ENCODE results near the gene ZBTB32. TPM values are rescaled to one million over a fixed set of nuclear protein-coding genes. Genes with fewer than 3 reads are reported as not detected.

The ZBTB32 gene
- total RNA-seq, 2 donors from 2014 or later, result not detected

GRCh38 chr19:35710784-35711723, 6.7 kb downstream of the ZBTB32 start:
- no peak overlapping the region for H3K4me3 ChIP-seq (ENCODE audit: low read length)
- H3K4me1 Mint-ChIP-seq, result peaks cover 7% of the 10 kb centered on the region
- H3K9me3 ChIP-seq (ENCODE audit: control insufficient read depth, low read length), result no peaks in the 10 kb centered on the region
- peaks cover 3% of the 10 kb centered on the region for H3K27me3 Mint-ChIP-seq (ENCODE audit: insufficient read depth)
- TF ChIP-seq CTCF (conservative IDR thresholded peaks at IDR 0.05), result no peak
- H3K36me3 Mint-ChIP-seq (ENCODE audit: low read depth), result no peaks in the 10 kb centered on the region
- peaks cover 6% of the 10 kb centered on the region for H3K4me1 ChIP-seq (ENCODE audit: control insufficient read depth, insufficient read depth, low read length)
- H3K9ac ChIP-seq (ENCODE audit: extremely low read depth, low read length, poor library complexity, severe bottlenecking), result no peak overlapping the region
- no peaks in the 10 kb centered on the region for H3K27me3 ChIP-seq (ENCODE audit: control insufficient read depth, insufficient read depth, low read length, poor library complexity, severe bottlenecking)
- H3K4me3 Mint-ChIP-seq, result no peak overlapping the region
- H3K27ac ChIP-seq (ENCODE audit: low read depth, low read length), result no peak overlapping the region
- 40 to 60% methylated on average over 4 to 13 of the region's 13 CpGs for WGBS, 2 experiments (ENCODE audit: insufficient coverage in 1 of 2, insufficient read length in 1 of 2)
- H3K36me3 ChIP-seq (ENCODE audit: control insufficient read depth, insufficient read depth, low read length), result no peaks in the 10 kb centered on the region
- DNase-seq, result no peak
- no peak overlapping the region for H3K27ac Mint-ChIP-seq
- no peaks in the 10 kb centered on the region for H3K9me3 Mint-ChIP-seq

GRCh38 chr19:35712567-35713505, 8.5 kb downstream of the ZBTB32 start:
- Histone ChIP-seq H3K27me3 (ENCODE audit: control insufficient read depth, insufficient read depth, low read length, poor library complexity, severe bottlenecking) (no peaks in the 10 kb centered on the region), H3K4me1 (ENCODE audit: control insufficient read depth, insufficient read depth, low read length) (peaks cover 6% of the 10 kb centered on the region), H3K9me3 (ENCODE audit: control insufficient read depth, low read length) (no peaks in the 10 kb centered on the region), H3K4me3 (ENCODE audit: low read length) (no peak overlapping the region), H3K36me3 (ENCODE audit: control insufficient read depth, insufficient read depth, low read length) (no peaks in the 10 kb centered on the region), H3K27ac (ENCODE audit: low read depth, low read length) (no peak overlapping the region), H3K9ac (ENCODE audit: extremely low read depth, low read length, poor library complexity, severe bottlenecking) (no peak overlapping the region)
- Mint-ChIP-seq H3K36me3 (ENCODE audit: low read depth) (no peaks in the 10 kb centered on the region), H3K4me3 (no peak overlapping the region), H3K27me3 (ENCODE audit: insufficient read depth) (no peaks in the 10 kb centered on the region), H3K27ac (no peak overlapping the region), H3K4me1 (peaks cover 13% of the 10 kb centered on the region), H3K9me3 (no peaks in the 10 kb centered on the region)
- TF ChIP-seq CTCF (conservative IDR thresholded peaks at IDR 0.05), result no peak
- DNase-seq, result no peak
- WGBS, 2 experiments (ENCODE audit: insufficient coverage in 1 of 2, insufficient read length in 1 of 2), result 83 to 84% methylated on average over 4 to 11 of the region's 11 CpGs

DNA sequence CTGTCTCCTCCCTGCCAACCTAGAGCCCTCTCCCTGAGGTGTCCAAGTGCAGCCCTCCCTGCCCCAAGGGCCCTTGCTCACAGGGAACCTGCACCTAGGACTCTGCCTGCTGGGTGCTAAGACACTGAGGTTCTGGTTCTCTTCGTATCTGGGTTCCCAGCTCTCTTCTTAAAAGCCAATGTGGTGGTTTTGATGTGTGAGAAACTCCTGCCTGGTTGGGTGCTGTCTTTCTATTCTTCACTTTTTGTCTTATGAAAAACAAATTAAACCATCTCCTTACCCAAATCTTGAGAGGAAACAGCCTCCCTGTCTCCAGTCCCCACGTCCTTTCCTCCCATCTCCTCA, 9.1 kb downstream of the ZBTB32 start:
- no peaks in the 10 kb centered on the region for H3K36me3 Mint-ChIP-seq (ENCODE audit: low read depth)
- Histone ChIP-seq H3K9ac (ENCODE audit: extremely low read depth, low read length, poor library complexity, severe bottlenecking) (no peak overlapping the region), H3K27ac (ENCODE audit: low read depth, low read length) (no peak overlapping the region), H3K4me3 (ENCODE audit: low read length) (no peak overlapping the region), H3K36me3 (ENCODE audit: control insufficient read depth, insufficient read depth, low read length) (no peaks in the 10 kb centered on the region), H3K4me1 (ENCODE audit: control insufficient read depth, insufficient read depth, low read length) (peaks cover 6% of the 10 kb centered on the region), H3K27me3 (ENCODE audit: control insufficient read depth, insufficient read depth, low read length, poor library complexity, severe bottlenecking) (no peaks in the 10 kb centered on the region), H3K9me3 (ENCODE audit: control insufficient read depth, low read length) (no peaks in the 10 kb centered on the region)
- H3K27me3 Mint-ChIP-seq (ENCODE audit: insufficient read depth), result no peaks in the 10 kb centered on the region
- H3K9me3 Mint-ChIP-seq, result no peaks in the 10 kb centered on the region
- DNase-seq, result no peak
- H3K4me3 Mint-ChIP-seq, result no peak overlapping the region
- 87 to 100% methylated on average over 1 to 2 of the region's 2 CpGs for WGBS, 2 experiments (ENCODE audit: insufficient coverage in 1 of 2, insufficient read length in 1 of 2)
- no peak overlapping the region for H3K27ac Mint-ChIP-seq
- peaks cover 13% of the 10 kb centered on the region for H3K4me1 Mint-ChIP-seq
- no peak for TF ChIP-seq CTCF (conservative IDR thresholded peaks at IDR 0.05)
